PC-3 (cell line): ENCODE measurements around the gene ZNF438. TPM values are rescaled to one million over a fixed set of nuclear protein-coding genes. Genes with fewer than 3 reads are reported as not detected.
"Not testable (repeated sequence)": the region's sequence is repeated elsewhere in the genome, so short reads cannot be mapped to it uniquely, and the experiment has no call there.

ENCODE experiments used
- ATAC-seq: fragments of 200-7000 bp; cut with Tn5 transposase; 2 replicates; pipeline ENCODE4 v1.9.1; 2020; ENCODE audit warnings: mild to moderate bottlenecking, moderate library complexity
- BruUV-seq: library from RNA; stranded (reverse); fragments of 400-500 nt; replicated peaks from 2 replicates; lab custom pipeline; 2021; lab: Mats Ljungman, UMichigan
- CTCF ChIA-PET: fragments of 300-600 bp; sonication (Branson Sonifier 250); formaldehyde crosslinking; loops from one replicate; lab custom pipeline; 2022; ENCODE audit warnings: antibody characterized with exemption; lab: Charles Lee
- POLR2A ChIA-PET: fragments of 300-600 bp; sonication (Branson Sonifier 250); formaldehyde crosslinking; loops from one replicate; lab custom pipeline; 2022; ENCODE audit warnings: antibody characterized with exemption; ENCODE audit not compliant: unreplicated experiment; lab: Charles Lee
- DNase-seq: peaks from one replicate; pipeline ENCODE4 v3.0.0-alpha.2; 2015
- H2AFZ ChIP-seq: fragments of 300-600 bp; sonication (generic); 2 replicates; pipeline ENCODE4 v1.6.0; 2016; ENCODE audit warnings: antibody characterized with exemption, low read length
- H3F3A ChIP-seq: fragments of 300-600 bp; sonication (generic); one replicate; pipeline ENCODE4 v1.6.0; 2017; ENCODE audit warnings: antibody characterized with exemption, low read length, control low read depth, mild to moderate bottlenecking; ENCODE audit not compliant: unreplicated experiment
- H3K27ac ChIP-seq: fragments of 300-600 bp; sonication (generic); 2 replicates; pipeline ENCODE4 v1.5.1; 2016; ENCODE audit warnings: mild to moderate bottlenecking, low read length
- H3K27me3 ChIP-seq: fragments of 300-600 bp; sonication (generic); 2 replicates; pipeline ENCODE4 v1.6.1; 2016; ENCODE audit warnings: low read length, mixed read lengths
- H3K36me3 ChIP-seq: fragments of 300-600 bp; sonication (generic); 2 replicates; pipeline ENCODE4 v1.6.1; 2016; ENCODE audit warnings: low read depth, mixed run types, low read length, mixed read lengths
- H3K4me1 ChIP-seq: fragments of 300-600 bp; sonication (generic); 2 replicates; pipeline ENCODE4 v1.5.1; 2016; ENCODE audit warnings: low read length; ENCODE audit not compliant: insufficient read depth
- H3K4me2 ChIP-seq: fragments of 300-600 bp; sonication (generic); 2 replicates; pipeline ENCODE4 v1.6.0; 2016; ENCODE audit warnings: low read length
- H3K4me3 ChIP-seq: fragments of 300-600 bp; sonication (generic); 2 replicates; pipeline ENCODE4 v1.5.1; 2016; ENCODE audit warnings: mild to moderate bottlenecking, low read length, mixed read lengths
- H3K79me2 ChIP-seq: fragments of 300-600 bp; sonication (generic); 2 replicates; pipeline ENCODE4 v1.6.1; 2017; ENCODE audit warnings: low read length, mixed read lengths
- H3K9ac ChIP-seq: fragments of 300-600 bp; sonication (generic); 2 replicates; pipeline ENCODE4 v1.6.0; 2016; ENCODE audit warnings: mild to moderate bottlenecking, low read length
- H3K9me2 ChIP-seq: fragments of 300-600 bp; sonication (generic); replicated peaks from 2 replicates; pipeline ENCODE4 v1.6.1; 2016; ENCODE audit warnings: mixed run types, low read length, mixed read lengths
- H3K9me3 ChIP-seq: fragments of 300-600 bp; sonication (generic); 2 replicates; pipeline ENCODE4 v1.6.1; 2016; ENCODE audit warnings: low read length, mixed read lengths
- H4K20me1 ChIP-seq: fragments of 300-600 bp; sonication (generic); 2 replicates; pipeline ENCODE4 v1.6.1; 2016; ENCODE audit warnings: low read length, mixed read lengths
- CTCF ChIP-seq: fragments of 300-600 bp; sonication (generic); conservative IDR thresholded peaks from 2 replicates; pipeline ENCODE4 v1.5.1; 2017; ENCODE audit warnings: antibody characterized with exemption, low read depth, mild to moderate bottlenecking, low read length
- EZH2 ChIP-seq: fragments of 300-600 bp; sonication (generic); IDR thresholded peaks from one replicate; pipeline ENCODE4 v1.6.1; 2017; ENCODE audit warnings: antibody characterized with exemption, mild to moderate bottlenecking, low read length; ENCODE audit not compliant: unreplicated experiment
- EZH2phosphoT487 ChIP-seq: fragments of 300-600 bp; sonication (generic); IDR thresholded peaks from 2 replicates; pipeline ENCODE4 v1.6.1; 2018; ENCODE audit warnings: mild to moderate bottlenecking, antibody characterized with exemption, low read length, borderline replicate concordance
- intact Hi-C: fragments of 100-400 bp; cut with micrococcal nuclease; formaldehyde crosslinking; loops from 2 replicates; pipeline ENCODE4 v1.9.0; 2023
- total RNA-seq: library from RNA; depleted of rRNA; stranded (reverse); fragments of >200 nt; gene quantifications from 2 replicates; pipeline ENCODE4 v1.2.3, GENCODE V29; 2014

Gene ZNF438
- total RNA-seq, 1 experiment from 2014 or later, result 0.98 TPM

- Histone ChIP-seq H3K36me3 (no peaks in the 10 kb centered on the region), H3K9ac (no peak overlapping the region), H3K79me2 (no peaks in the 10 kb centered on the region), H3K9me2 (no peaks in the 10 kb centered on the region), H3K27ac (no peak overlapping the region), H3K9me3 (no peaks in the 10 kb centered on the region), H3K4me1 (no peaks in the 10 kb centered on the region), H3K4me2 (no peak overlapping the region), H3F3A (no peaks in the 10 kb centered on the region), H3K4me3 (no peak overlapping the region), H2AFZ (no peak overlapping the region), H4K20me1 (no peaks in the 10 kb centered on the region), H3K27me3 (no peaks in the 10 kb centered on the region)
- POLR2A ChIA-PET, result no interaction called here
- no TSS peak for BruUV-seq
- intact Hi-C loops, result no loop called here
- DNase-seq (no peak), ATAC-seq (no peak)
- CTCF ChIA-PET, result no interaction called here
- TF ChIP-seq EZH2 (no peak), EZH2phosphoT487 (no peak)
Measured at GRCh38 chr10:30902621-30903396, 128.9 kb downstream of the ZNF438 start.

GRCh38 chr10:30901487-30901886 lies 130.2 kb downstream of the ZNF438 start:
- POLR2A ChIA-PET, H3K4me2 ChIP-seq, H2AFZ ChIP-seq, H4K20me1 ChIP-seq, H3K9me2 ChIP-seq, H3K4me3 ChIP-seq, H3K27me3 ChIP-seq, H3K27ac ChIP-seq, intact Hi-C loops, H3F3A ChIP-seq, H3K36me3 ChIP-seq, CTCF ChIA-PET, ATAC-seq, H3K79me2 ChIP-seq, H3K9ac ChIP-seq, DNase-seq, H3K4me1 ChIP-seq, H3K9me3 ChIP-seq, BruUV-seq: not testable (repeated sequence)

- no peak overlapping the region for H2AFZ ChIP-seq
- H3K4me1 ChIP-seq, result no peaks in the 10 kb centered on the region
- H3K27me3 ChIP-seq, result no peaks in the 10 kb centered on the region
- ATAC-seq, result no peak
- POLR2A ChIA-PET, result no interaction called here
- no peak overlapping the region for H3K27ac ChIP-seq
- no peaks in the 10 kb centered on the region for H3K9me3 ChIP-seq
- BruUV-seq, result no TSS peak
- CTCF ChIA-PET, result no interaction called here
- H3K4me3 ChIP-seq, result no peak overlapping the region
- H3K36me3 ChIP-seq, result no peaks in the 10 kb centered on the region
- no peaks in the 10 kb centered on the region for H3K9me2 ChIP-seq
- no peaks in the 10 kb centered on the region for H4K20me1 ChIP-seq
- no peaks in the 10 kb centered on the region for H3F3A ChIP-seq
- no peak overlapping the region for H3K4me2 ChIP-seq
- intact Hi-C loops, result no loop called here
- no peak for TF ChIP-seq CTCF
- no peak for TF ChIP-seq EZH2phosphoT487
- TF ChIP-seq EZH2, result no peak
- no peak overlapping the region for H3K9ac ChIP-seq
- H3K79me2 ChIP-seq, result no peaks in the 10 kb centered on the region
- no peak for DNase-seq
Measured at GRCh38 chr10:30898964-30899363, 132.7 kb downstream of the ZNF438 start.
